ENCODE results near the gene SIM2.

DNA sequence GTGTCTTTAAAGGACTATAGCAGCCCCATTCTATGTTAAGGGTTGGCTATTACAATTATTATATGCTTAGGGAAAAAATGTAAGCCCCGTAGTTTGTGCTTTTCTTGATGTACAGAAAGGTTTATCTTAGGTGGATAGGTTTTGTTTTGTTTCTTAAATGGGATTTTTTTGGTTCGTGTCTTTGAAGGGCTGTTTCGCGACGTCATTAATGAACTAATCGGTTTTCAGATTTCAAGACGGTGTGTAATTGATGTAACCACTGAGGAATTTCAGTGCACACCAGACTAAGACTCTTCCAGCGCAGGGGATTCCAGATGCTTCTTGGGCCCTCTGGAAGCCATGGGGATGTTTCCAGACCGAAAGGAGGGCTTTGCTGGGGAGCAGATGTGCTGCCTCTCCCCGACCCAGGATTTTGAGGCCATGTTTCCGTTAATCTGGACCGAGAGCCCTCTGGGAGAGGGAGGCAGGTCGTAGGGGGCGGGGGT, 4.8 kb upstream of the SIM2 start:
- TF ChIP-seq CTCF (IDR thresholded peaks at IDR 0.05): no peak
- TF ChIP-seq POLR2A (IDR thresholded peaks at IDR 0.05): no peak

Data from testis (tissue), 2 donors.